Mesothelial cell of epicardium (in vitro differentiated cells): ENCODE results near the gene LILRA5. TPM values are rescaled to one million over a fixed set of nuclear protein-coding genes. Genes with fewer than 3 reads are reported as not detected.

Experiments used
- DNase-seq, 2 experiments: peaks; one replicate each; pipeline ENCODE4 v3.0.0; 2021; ENCODE audit warnings: low spot score in 2 of 2; ENCODE audit not compliant: unreplicated experiment in 2 of 2
- H3K27ac Mint-ChIP-seq: 2 replicates; pipeline ENCODE4 v1.8.0; 2021; ENCODE audit warnings: mixed read lengths
- H3K27me3 Mint-ChIP-seq: 2 replicates; pipeline ENCODE4 v1.8.0; 2021; ENCODE audit warnings: low read depth, mixed read lengths
- H3K36me3 Mint-ChIP-seq: 2 replicates; pipeline ENCODE4 v1.8.0; 2021; ENCODE audit warnings: mixed read lengths
- H3K4me1 Mint-ChIP-seq: 2 replicates; pipeline ENCODE4 v1.8.0; 2021; ENCODE audit warnings: mixed read lengths
- H3K4me3 Mint-ChIP-seq: 2 replicates; pipeline ENCODE4 v1.8.0; 2021; ENCODE audit warnings: mild to moderate bottlenecking, moderate library complexity, mixed read lengths
- H3K9me3 Mint-ChIP-seq: 2 replicates; pipeline ENCODE4 v1.8.0; 2021; ENCODE audit warnings: mixed read lengths
- CTCF ChIP-seq: fragments of 200-600 bp; sonication (generic); IDR thresholded peaks from one replicate; pipeline ENCODE4 v1.5.0; 2021; ENCODE audit warnings: antibody characterized with exemption; ENCODE audit not compliant: unreplicated experiment
- total RNA-seq: library from RNA; stranded (reverse); gene quantifications from 3 replicates; pipeline ENCODE4 v1.2.1, GENCODE V29; 2021

Gene LILRA5
- total RNA-seq, 1 donor from 2014 or later = not detected

- H3K9me3 Mint-ChIP-seq = peaks cover 21% of the 10 kb centered on the region
- no peak overlapping the region for H3K4me3 Mint-ChIP-seq
- H3K36me3 Mint-ChIP-seq = no peaks in the 10 kb centered on the region
- TF ChIP-seq CTCF = no peak
- H3K4me1 Mint-ChIP-seq = no peaks in the 10 kb centered on the region
- no peak overlapping the region for H3K27ac Mint-ChIP-seq
- H3K27me3 Mint-ChIP-seq = peaks cover 9% of the 10 kb centered on the region
- DNase-seq = no peak
Observed at GRCh38 chr19:54319892-54320670, 7.1 kb upstream of the LILRA5 start.

GRCh38 chr19:54319049-54319448, 6.1 kb upstream of the LILRA5 start:
- DNase-seq = no peak
- no peak for TF ChIP-seq CTCF
- peaks cover 4% of the 10 kb centered on the region for H3K27me3 Mint-ChIP-seq
- no peaks in the 10 kb centered on the region for H3K4me1 Mint-ChIP-seq
- no peak overlapping the region for H3K27ac Mint-ChIP-seq
- H3K4me3 Mint-ChIP-seq = no peak overlapping the region
- peaks cover 21% of the 10 kb centered on the region for H3K9me3 Mint-ChIP-seq
- no peaks in the 10 kb centered on the region for H3K36me3 Mint-ChIP-seq

GRCh38 chr19:54317965-54318240, 4.9 kb upstream of the LILRA5 start:
- H3K4me3 Mint-ChIP-seq = no peak overlapping the region
- H3K9me3 Mint-ChIP-seq = peaks cover 25% of the 10 kb centered on the region
- peaks cover 6% of the 10 kb centered on the region for H3K27me3 Mint-ChIP-seq
- no peaks in the 10 kb centered on the region for H3K4me1 Mint-ChIP-seq
- no peak overlapping the region for H3K27ac Mint-ChIP-seq
- no peaks in the 10 kb centered on the region for H3K36me3 Mint-ChIP-seq
- DNase-seq = no peak
- no peak for TF ChIP-seq CTCF

GRCh38 chr19:54317108-54317964, 4.4 kb upstream of the LILRA5 start:
- Mint-ChIP-seq H3K4me3 (no peak overlapping the region), H3K27ac (no peak overlapping the region), H3K9me3 (peaks cover 25% of the 10 kb centered on the region), H3K36me3 (no peaks in the 10 kb centered on the region), H3K27me3 (peaks cover 8% of the 10 kb centered on the region), H3K4me1 (no peaks in the 10 kb centered on the region)
- no peak for TF ChIP-seq CTCF
- no peak for DNase-seq

GRCh38 chr19:54316746-54317107, 3.8 kb upstream of the LILRA5 start:
- Mint-ChIP-seq H3K36me3 (no peaks in the 10 kb centered on the region), H3K27ac (no peak overlapping the region), H3K4me3 (no peak overlapping the region), H3K9me3 (peaks cover 19% of the 10 kb centered on the region), H3K4me1 (no peaks in the 10 kb centered on the region), H3K27me3 (peaks cover 8% of the 10 kb centered on the region)
- TF ChIP-seq CTCF = no peak
- DNase-seq = no peak
